GM19043 (cell line): ENCODE data around the gene CHN1.

Experiments
- ATAC-seq: cut with Tn5 transposase; IDR thresholded peaks from one replicate; pipeline ENCODE4 v1.9.1; 2021; ENCODE audit warnings: low read depth; ENCODE audit not compliant: unreplicated experiment

CHN1 gene

GRCh38 chr2:174931724-174932123, 73.5 kb downstream of the CHN1 start:
- ATAC-seq: no peak

- ATAC-seq: no peak
Observed at GRCh38 chr2:174929786-174930185, 75.4 kb downstream of the CHN1 start.

- ATAC-seq: no peak
Observed at GRCh38 chr2:174925046-174925784, 80.0 kb downstream of the CHN1 start.

GRCh38 chr2:174924061-174924693, 81.0 kb downstream of the CHN1 start:
- no peak for ATAC-seq

- no peak for ATAC-seq
Observed at GRCh38 chr2:174919947-174920595, 85.1 kb downstream of the CHN1 start.

- no peak for ATAC-seq
Observed at GRCh38 chr2:174918886-174919526, 86.2 kb downstream of the CHN1 start.

- ATAC-seq: no peak
Observed at GRCh38 chr2:174916270-174916930, 88.8 kb downstream of the CHN1 start.

GRCh38 chr2:174914853-174915760, 90.1 kb downstream of the CHN1 start:
- ATAC-seq: no peak

- no peak for ATAC-seq
Observed at GRCh38 chr2:174908284-174908683, 96.9 kb downstream of the CHN1 start.

- ATAC-seq: no peak
Observed at GRCh38 chr2:174903264-174903556, 102.0 kb downstream of the CHN1 start.

- ATAC-seq: no peak
Observed at GRCh38 chr2:174902506-174903263, 102.5 kb downstream of the CHN1 start.

- ATAC-seq: no peak
Observed at GRCh38 chr2:174901075-174901474, 104.1 kb downstream of the CHN1 start.

GRCh38 chr2:174897286-174897685, 107.9 kb downstream of the CHN1 start:
- ATAC-seq: no peak

- ATAC-seq: no peak
Observed at GRCh38 chr2:174893018-174893417, 112.2 kb downstream of the CHN1 start.

GRCh38 chr2:174892546-174892945, 112.6 kb downstream of the CHN1 start:
- no peak for ATAC-seq

- no peak for ATAC-seq
Observed at GRCh38 chr2:174888646-174889271, 116.4 kb downstream of the CHN1 start.

GRCh38 chr2:174888146-174888545, 117.0 kb downstream of the CHN1 start:
- ATAC-seq: no peak

- no peak for ATAC-seq
Observed at GRCh38 chr2:174882416-174882815, 122.8 kb downstream of the CHN1 start.

GRCh38 chr2:174881678-174882077, 123.5 kb downstream of the CHN1 start:
- no peak for ATAC-seq
